DOHH2 (cell line): ENCODE results near the gene ARNT2.

Experiments
- CTCF ChIP-seq: fragments of 200-600 bp; sonication (generic); IDR thresholded peaks from one replicate; pipeline ENCODE4 v1.5.1; 2014; ENCODE audit warnings: antibody characterized with exemption, mild to moderate bottlenecking, low read depth, low read length; ENCODE audit not compliant: poor library complexity, severe bottlenecking
- EZH2phosphoT487 ChIP-seq: fragments of 200-600 bp; sonication (generic); IDR thresholded peaks from 2 replicates; pipeline ENCODE4 v1.6.1; 2017; ENCODE audit warnings: borderline replicate concordance, mild to moderate bottlenecking, antibody characterized with exemption, low read length, moderate library complexity, mixed read lengths

- no peak for TF ChIP-seq EZH2phosphoT487
- TF ChIP-seq CTCF = no peak
Measured at GRCh38 chr15:80426316-80426715, 22.1 kb downstream of the ARNT2 start.
